Astrocyte of the hippocampus (primary cell): ENCODE measurements around the gene NOC2L.
A peak's percentile ranks its signal among the peaks of the same experiment; 100 is the strongest.
"Not testable (repeated sequence)": the region's sequence is repeated elsewhere in the genome, so short reads cannot be mapped to it uniquely, and the experiment has no call there.

ENCODE experiments used
- DNase-seq: peaks from one replicate; pipeline ENCODE4 v3.0.0; 2011; ENCODE audit warnings: low read depth, low spot score

The NOC2L gene

GRCh38 chr1:962381-963300, 3.6 kb upstream of the NOC2L start:
- no peak for DNase-seq

- DNase-seq, result no peak
Measured at GRCh38 chr1:961132-961669, 2.1 kb upstream of the NOC2L start.

GRCh38 chr1:960363-961131, 1.5 kb upstream of the NOC2L start, which contains the start of gene KLHL17:
TSS of gene KLHL17 (plus strand) at chr1:960584. CDS start at chr1:960694, 110 bp downstream.
- peak; percentile 88 for DNase-seq

GRCh38 chr1:959731-960362, 791 bp upstream of the NOC2L start:
- DNase-seq, result no peak

- no peak for DNase-seq
Measured at GRCh38 chr1:956636-957035, 2.4 kb downstream of the NOC2L start.

GRCh38 chr1:955474-955873, 3.6 kb downstream of the NOC2L start:
- no peak for DNase-seq

- DNase-seq, result no peak
Measured at GRCh38 chr1:954927-955326, 4.1 kb downstream of the NOC2L start.

- DNase-seq, result no peak
Measured at GRCh38 chr1:953524-954320, 5.3 kb downstream of the NOC2L start.

GRCh38 chr1:952603-953002, 6.5 kb downstream of the NOC2L start:
- no peak for DNase-seq

- DNase-seq, result no peak
Measured at GRCh38 chr1:952201-952600, 6.9 kb downstream of the NOC2L start.

GRCh38 chr1:951364-951763, 7.7 kb downstream of the NOC2L start:
- no peak for DNase-seq

GRCh38 chr1:950881-951280, 8.2 kb downstream of the NOC2L start:
- DNase-seq, result no peak

- DNase-seq, result no peak
Measured at GRCh38 chr1:950268-950667, 8.8 kb downstream of the NOC2L start.

- no peak for DNase-seq
Measured at GRCh38 chr1:947958-948357, 11.1 kb downstream of the NOC2L start.

- DNase-seq, result not testable (repeated sequence)
Measured at GRCh38 chr1:946811-947210, 12.2 kb downstream of the NOC2L start.

- no peak for DNase-seq
Measured at GRCh38 chr1:945688-946556, 13.1 kb downstream of the NOC2L start.

- peak; percentile 58 for DNase-seq
Measured at GRCh38 chr1:944341-945325, 14.4 kb downstream of the NOC2L start.

- DNase-seq, result no peak
Measured at GRCh38 chr1:943545-944340, 15.3 kb downstream of the NOC2L start.
